GM19455 (cell line): ENCODE data around the gene TMEM101.
"Not testable (repeated sequence)": the region's sequence is repeated elsewhere in the genome, so short reads cannot be mapped to it uniquely, and the experiment has no call there.

Experiments
- ATAC-seq: cut with Tn5 transposase; IDR thresholded peaks from one replicate; pipeline ENCODE4 v1.9.1; 2021; ENCODE audit not compliant: unreplicated experiment

TMEM101 gene

GRCh38 chr17:44024853-44025252 is 10.1 kb upstream of the TMEM101 start:
- ATAC-seq: no peak

GRCh38 chr17:44024271-44024663 is 9.5 kb upstream of the TMEM101 start:
- ATAC-seq: no peak

- ATAC-seq: no peak
These were observed 8.9 kb upstream of the TMEM101 start for GRCh38 chr17:44023545-44024270.

GRCh38 chr17:44022246-44022645 is 7.5 kb upstream of the TMEM101 start:
- no peak for ATAC-seq

GRCh38 chr17:44021227-44021626 is 6.5 kb upstream of the TMEM101 start:
- not testable (repeated sequence) for ATAC-seq

GRCh38 chr17:44014133-44014436 is 678 bp downstream of the TMEM101 start:
- ATAC-seq: no peak

GRCh38 chr17:44012874-44013273 is 1.9 kb downstream of the TMEM101 start:
- ATAC-seq: no peak

- ATAC-seq: no peak
These were observed 2.4 kb downstream of the TMEM101 start for GRCh38 chr17:44012391-44012790.

- ATAC-seq: no peak
These were observed 2.9 kb downstream of the TMEM101 start for GRCh38 chr17:44011876-44012275.

- ATAC-seq: no peak
These were observed 3.7 kb downstream of the TMEM101 start for GRCh38 chr17:44010966-44011647.

GRCh38 chr17:44008205-44008909 is 6.4 kb downstream of the TMEM101 start:
- no peak for ATAC-seq

GRCh38 chr17:44007346-44008204 is 7.2 kb downstream of the TMEM101 start:
- ATAC-seq: no peak

GRCh38 chr17:44006598-44007345 is 8.0 kb downstream of the TMEM101 start:
- peak; percentile 63 for ATAC-seq

- ATAC-seq: peak; percentile 22
These were observed 8.5 kb downstream of the TMEM101 start for GRCh38 chr17:44006272-44006597.

- ATAC-seq: no peak
These were observed 9.1 kb downstream of the TMEM101 start for GRCh38 chr17:44005527-44006271.

- no peak for ATAC-seq
These were observed 9.8 kb downstream of the TMEM101 start for GRCh38 chr17:44004761-44005526.

- ATAC-seq: no peak
These were observed 10.5 kb downstream of the TMEM101 start, which contains the start of gene NAGS for GRCh38 chr17:44004077-44004760. NAGS (plus strand) TSS chr17:44004622; CDS start chr17:44004664, 42 bp downstream.

GRCh38 chr17:44002141-44002848 is 12.5 kb downstream of the TMEM101 start:
- ATAC-seq: no peak
